ENCODE measurements around the gene PCDHGA5. TPM values are rescaled to one million over a fixed set of nuclear protein-coding genes. Genes with fewer than 3 reads are reported as not detected.
"Not testable (repeated sequence)": the region's sequence is repeated elsewhere in the genome, so short reads cannot be mapped to it uniquely, and the experiment has no call there.

Gene PCDHGA5
- total RNA-seq, 4 donors from 2014 or later, result 0.07 to 1.8 (median 0.93) TPM

GRCh38 chr5:141397756-141398551 lies 34.0 kb downstream of the PCDHGA5 start, which contains the start of gene PCDHGB5:
TSS of gene PCDHGB5 (plus strand) at chr5:141397947. CDS start at chr5:141398128, 181 bp downstream.
- intact Hi-C loops (cut with DNase I; ENCODE audit: low total_unique reads); H3K36me3 ChIP-seq; in situ Hi-C loops (cut with MboI; ENCODE audit: low sequenced_read_pairs in 4 of 4); H3K9me3 ChIP-seq: not testable (repeated sequence)
- Histone ChIP-seq H3K4me1 (peaks cover 9 to 13% of the 10 kb centered on the region in 2 donors), H3K4me3 (peak within 1 kb of the TSS; percentile 50 to 58 (median 52)), H3K27me3 (peaks cover 0 to 11% (median 4%) of the 10 kb centered on the region in 3 donors), H3K27ac (peak within 1 kb of the TSS; percentile 59 to 71 (median 67))
- DNase-seq (peak in 1 of 2 donors; percentile 41), ATAC-seq (peak; percentile 82 to 86)
- TF ChIP-seq, protein P1, sequence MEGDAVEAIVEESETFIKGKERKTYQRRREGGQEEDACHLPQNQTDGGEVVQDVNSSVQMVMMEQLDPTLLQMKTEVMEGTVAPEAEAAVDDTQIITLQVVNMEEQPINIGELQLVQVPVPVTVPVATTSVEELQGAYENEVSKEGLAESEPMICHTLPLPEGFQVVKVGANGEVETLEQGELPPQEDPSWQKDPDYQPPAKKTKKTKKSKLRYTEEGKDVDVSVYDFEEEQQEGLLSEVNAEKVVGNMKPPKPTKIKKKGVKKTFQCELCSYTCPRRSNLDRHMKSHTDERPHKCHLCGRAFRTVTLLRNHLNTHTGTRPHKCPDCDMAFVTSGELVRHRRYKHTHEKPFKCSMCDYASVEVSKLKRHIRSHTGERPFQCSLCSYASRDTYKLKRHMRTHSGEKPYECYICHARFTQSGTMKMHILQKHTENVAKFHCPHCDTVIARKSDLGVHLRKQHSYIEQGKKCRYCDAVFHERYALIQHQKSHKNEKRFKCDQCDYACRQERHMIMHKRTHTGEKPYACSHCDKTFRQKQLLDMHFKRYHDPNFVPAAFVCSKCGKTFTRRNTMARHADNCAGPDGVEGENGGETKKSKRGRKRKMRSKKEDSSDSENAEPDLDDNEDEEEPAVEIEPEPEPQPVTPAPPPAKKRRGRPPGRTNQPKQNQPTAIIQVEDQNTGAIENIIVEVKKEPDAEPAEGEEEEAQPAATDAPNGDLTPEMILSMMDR (IDR thresholded peaks at IDR 0.05 in 4 of 5, conservative IDR thresholded peaks at IDR 0.05 in 1 of 5), result peak; percentile 60 to 81 (median 66)
- TF ChIP-seq POLR2A (IDR thresholded peaks at IDR 0.05), result peak in 1 of 2 donors; percentile 39

DNA sequence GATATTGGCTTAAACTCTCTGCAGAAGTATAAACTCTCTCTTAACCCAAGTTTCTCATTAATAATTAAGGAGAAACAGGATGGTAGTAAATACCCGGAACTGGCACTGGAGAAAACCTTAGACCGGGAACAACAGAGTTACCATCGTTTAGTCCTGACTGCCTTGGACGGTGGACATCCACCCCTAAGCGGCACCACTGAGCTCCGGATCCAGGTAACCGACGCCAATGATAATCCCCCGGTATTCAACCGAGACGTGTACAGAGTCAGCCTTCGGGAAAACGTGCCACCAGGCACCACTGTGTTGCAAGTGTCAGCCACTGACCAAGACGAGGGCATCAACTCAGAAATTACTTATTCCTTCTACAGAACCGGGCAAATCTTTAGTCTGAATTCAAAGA lies 34.6 kb downstream of the PCDHGA5 start:
- H3K27me3 ChIP-seq, result peaks cover 0 to 11% (median 4%) of the 10 kb centered on the region in 3 donors
- peak in 1 of 2 donors; percentile 35 for ATAC-seq
- peaks cover 0 to 6% (median 0%) of the 10 kb centered on the region in 3 donors for H3K9me3 ChIP-seq
- in situ Hi-C loops (cut with MboI; ENCODE audit: low sequenced_read_pairs in 4 of 4) (no loop called here), intact Hi-C loops (cut with DNase I; ENCODE audit: low total_unique reads) (no loop called here)
- TF ChIP-seq, protein P1 (IDR thresholded peaks at IDR 0.05 in 4 of 5, conservative IDR thresholded peaks at IDR 0.05 in 1 of 5), result peak in 2 of 5 experiments; percentile 14 to 38
- no peak for TF ChIP-seq POLR2A (IDR thresholded peaks at IDR 0.05)
- peak overlapping the region in 1 of 4 donors; percentile 15 for H3K27ac ChIP-seq
- DNase-seq, result no peak
- peaks cover 0 to 4% of the 10 kb centered on the region in 2 donors for H3K36me3 ChIP-seq
- peaks cover 11 to 17% of the 10 kb centered on the region in 2 donors for H3K4me1 ChIP-seq
- peak overlapping the region; percentile 11 to 44 (median 32) for H3K4me3 ChIP-seq

DNA sequence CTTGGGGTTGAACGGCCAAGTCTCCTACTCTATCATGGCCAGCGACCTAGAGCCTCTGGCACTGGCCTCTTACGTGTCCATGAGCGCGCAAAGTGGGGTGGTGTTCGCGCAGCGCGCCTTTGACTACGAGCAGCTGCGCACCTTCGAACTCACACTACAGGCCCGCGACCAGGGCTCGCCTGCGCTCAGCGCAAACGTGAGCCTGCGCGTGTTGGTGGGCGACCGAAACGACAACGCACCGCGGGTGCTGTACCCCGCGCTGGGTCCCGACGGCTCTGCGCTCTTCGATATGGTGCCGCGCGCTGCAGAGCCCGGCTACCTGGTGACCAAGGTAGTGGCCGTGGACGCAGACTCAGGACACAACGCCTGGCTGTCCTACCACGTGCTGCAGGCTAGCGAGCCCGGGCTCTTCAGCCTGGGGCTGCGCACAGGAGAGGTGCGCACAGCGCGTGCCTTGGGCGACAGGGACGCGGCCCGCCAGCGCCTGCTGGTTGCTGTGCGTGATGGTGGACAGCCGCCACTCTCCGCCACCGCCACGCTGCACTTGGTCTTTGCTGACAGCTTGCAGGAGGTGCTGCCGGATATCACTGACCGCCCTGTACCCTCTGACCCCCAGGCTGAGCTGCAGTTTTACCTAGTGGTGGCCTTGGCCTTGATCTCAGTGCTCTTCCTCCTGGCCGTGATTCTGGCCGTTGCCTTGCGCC lies 35.7 kb downstream of the PCDHGA5 start:
- intact Hi-C loops (cut with DNase I; ENCODE audit: low total_unique reads), result no loop called here
- DNase-seq (no peak), ATAC-seq (no peak)
- no peak for TF ChIP-seq POLR2A (IDR thresholded peaks at IDR 0.05)
- TF ChIP-seq, protein P1 (IDR thresholded peaks at IDR 0.05 in 4 of 5, conservative IDR thresholded peaks at IDR 0.05 in 1 of 5), result no peak
- peaks cover 0 to 6% (median 4%) of the 10 kb centered on the region in 3 donors for H3K27me3 ChIP-seq
- H3K4me1 ChIP-seq, result peaks cover 11 to 17% of the 10 kb centered on the region in 2 donors
- in situ Hi-C loops (cut with MboI; ENCODE audit: low sequenced_read_pairs in 4 of 4), result no loop called here
- H3K9me3 ChIP-seq, result peaks cover 0 to 6% (median 0%) of the 10 kb centered on the region in 3 donors
- peaks cover 0 to 4% of the 10 kb centered on the region in 2 donors for H3K36me3 ChIP-seq
- H3K27ac ChIP-seq, result no peak overlapping the region
- H3K4me3 ChIP-seq, result peak overlapping the region in 2 of 4 donors; percentile 17 to 44

GRCh38 chr5:141402553-141403243 lies 38.7 kb downstream of the PCDHGA5 start, which contains the start of gene PCDHGA9:
TSS of gene PCDHGA9 (plus strand) at chr5:141402778. CDS start at chr5:141402953, 175 bp downstream.
- peaks cover 0 to 6% (median 0%) of the 10 kb centered on the region in 3 donors for H3K9me3 ChIP-seq
- H3K4me1 ChIP-seq, result peaks cover 14 to 15% of the 10 kb centered on the region in 2 donors
- TF ChIP-seq POLR2A (IDR thresholded peaks at IDR 0.05), result no peak
- TF ChIP-seq, protein P1 (IDR thresholded peaks at IDR 0.05 in 4 of 5, conservative IDR thresholded peaks at IDR 0.05 in 1 of 5), result peak in 4 of 5 experiments; percentile 35 to 46 (median 40)
- H3K36me3 ChIP-seq, result peaks cover 0 to 4% of the 10 kb centered on the region in 2 donors
- intact Hi-C loops (cut with DNase I; ENCODE audit: low total_unique reads) (no loop called here), in situ Hi-C loops (cut with MboI; ENCODE audit: low sequenced_read_pairs in 4 of 4) (no loop called here)
- DNase-seq, result no peak
- H3K27me3 ChIP-seq, result peaks cover 0 to 4% (median 0%) of the 10 kb centered on the region in 3 donors
- no peak within 1 kb of the TSS for H3K27ac ChIP-seq
- peak within 1 kb of the TSS; percentile 29 to 45 (median 37) for H3K4me3 ChIP-seq
- ATAC-seq, result peak; percentile 55 to 63

Measured in gastrocnemius medialis (tissue), 4 donors.